HEK293 (cell line): ENCODE data around the gene SLC5A11.

ENCODE experiments used
- CTCF ChIA-PET: fragments of 350-600 bp; formaldehyde crosslinking; extraction: SDS; loops from one replicate; lab custom pipeline; 2021; ENCODE audit warnings: antibody characterized with exemption; lab: Yijun Ruan, JAX
- POLR2A ChIA-PET: fragments of 300-600 bp; formaldehyde crosslinking; extraction: SDS; loops from one replicate; lab custom pipeline; 2020; ENCODE audit warnings: antibody characterized with exemption, inconsistent platforms; lab: Yijun Ruan, JAX
- H3K27ac ChIP-seq: fragments of 200-500 bp; sonication (Bioruptor generic); 2 replicates; pipeline ENCODE4 v1.5.1; 2014; ENCODE audit warnings: low read depth, low read length, control low read depth, inconsistent platforms; ENCODE audit errors: extremely low read depth
- H3K36me3 ChIP-seq, 2 experiments: fragments of 200-500 bp in 1 of 2; sonication (Bioruptor generic) in 1 of 2; 1 replicate in 1 of 2; 2 replicates in 1 of 2; pipeline ENCODE4 v1.5.1; 2014 to 2017; ENCODE audit warnings: inconsistent platforms in 2 of 2, low read length in 2 of 2; ENCODE audit not compliant: control insufficient read depth in 2 of 2, insufficient read depth in 1 of 2
- H3K4me1 ChIP-seq: fragments of 200-500 bp; sonication (Bioruptor generic); 2 replicates; pipeline ENCODE4 v1.5.1; 2014; ENCODE audit warnings: mild to moderate bottlenecking, low read length, inconsistent platforms; ENCODE audit not compliant: control insufficient read depth, insufficient read depth
- H3K4me3 ChIP-seq: 2 replicates; pipeline ENCODE4 v1.5.1; 2011; ENCODE audit warnings: low read depth, mild to moderate bottlenecking, control low read depth, low read length, moderate library complexity
- H3K9me3 ChIP-seq: fragments of 200-500 bp; sonication (Bioruptor generic); 2 replicates; pipeline ENCODE4 v1.5.1; 2014; ENCODE audit warnings: low read depth, low read length, inconsistent platforms; ENCODE audit not compliant: control insufficient read depth, insufficient read depth
- GLI4 ChIP-seq: fragments of 450-650 bp; formaldehyde crosslinking; IDR thresholded peaks from 2 replicates; pipeline ENCODE4 v1.5.1; 2016; ENCODE audit warnings: missing biosample characterization, missing genetic modification characterization
- GLIS1 ChIP-seq: fragments of 450-650 bp; formaldehyde crosslinking; IDR thresholded peaks from 2 replicates; pipeline ENCODE4 v1.5.1; 2016; ENCODE audit warnings: missing biosample characterization, missing genetic modification characterization
- KLF1 ChIP-seq: fragments of 450-650 bp; formaldehyde crosslinking; IDR thresholded peaks from 2 replicates; pipeline ENCODE4 v1.5.1; 2016; ENCODE audit warnings: missing biosample characterization, missing genetic modification characterization
- SCRT2 ChIP-seq: fragments of 450-650 bp; formaldehyde crosslinking; IDR thresholded peaks from 2 replicates; pipeline ENCODE4 v1.5.1; 2016; ENCODE audit warnings: missing biosample characterization, missing genetic modification characterization
- YY2 ChIP-seq: fragments of 450-650 bp; formaldehyde crosslinking; IDR thresholded peaks from 2 replicates; pipeline ENCODE4 v1.5.1; 2016; ENCODE audit warnings: missing biosample characterization, missing genetic modification characterization
- ZBTB48 ChIP-seq: fragments of 450-650 bp; formaldehyde crosslinking; IDR thresholded peaks from 2 replicates; pipeline ENCODE4 v1.5.1; 2016; ENCODE audit warnings: missing biosample characterization, missing genetic modification characterization
- ZNF184 ChIP-seq: fragments of 450-650 bp; IDR thresholded peaks from 2 replicates; pipeline ENCODE4 v1.5.1; 2018; ENCODE audit warnings: missing biosample characterization, mild to moderate bottlenecking, missing genetic modification characterization
- ZNF202 ChIP-seq: fragments of 450-650 bp; formaldehyde crosslinking; IDR thresholded peaks from 2 replicates; pipeline ENCODE4 v1.5.1; 2016; ENCODE audit warnings: missing biosample characterization, missing genetic modification characterization, borderline replicate concordance
- ZNF211 ChIP-seq: fragments of 450-650 bp; formaldehyde crosslinking; IDR thresholded peaks from 2 replicates; pipeline ENCODE4 v1.5.1; 2016; ENCODE audit warnings: low read depth, missing biosample characterization, missing genetic modification characterization
- ZNF266 ChIP-seq: fragments of 450-650 bp; formaldehyde crosslinking; IDR thresholded peaks from 2 replicates; pipeline ENCODE4 v1.5.1; 2016; ENCODE audit warnings: missing biosample characterization, missing genetic modification characterization, low read depth
- ZNF292 ChIP-seq: fragments of 450-650 bp; formaldehyde crosslinking; IDR thresholded peaks from 2 replicates; pipeline ENCODE4 v1.5.1; 2016; ENCODE audit warnings: low read depth, missing biosample characterization, missing genetic modification characterization, borderline replicate concordance
- ZNF558 ChIP-seq: fragments of 450-650 bp; formaldehyde crosslinking; IDR thresholded peaks from 2 replicates; pipeline ENCODE4 v1.5.1; 2016; ENCODE audit warnings: missing biosample characterization, missing genetic modification characterization
- ZNF621 ChIP-seq: fragments of 450-650 bp; formaldehyde crosslinking; IDR thresholded peaks from 2 replicates; pipeline ENCODE4 v1.5.1; 2017; ENCODE audit warnings: missing biosample characterization, missing genetic modification characterization
- ZNF707 ChIP-seq: fragments of 450-650 bp; formaldehyde crosslinking; IDR thresholded peaks from 2 replicates; pipeline ENCODE4 v1.5.1; 2016; ENCODE audit warnings: missing biosample characterization, missing genetic modification characterization
- TF ChIP-seq, protein P1 (sequence below): fragments of 450-650 bp; IDR thresholded peaks from 2 replicates; pipeline ENCODE4 v1.5.1; 2018; ENCODE audit warnings: missing biosample characterization, mild to moderate bottlenecking, missing genetic modification characterization
- TF ChIP-seq, protein P2 (sequence below): fragments of 450-650 bp; formaldehyde crosslinking; IDR thresholded peaks from 2 replicates; pipeline ENCODE4 v1.5.1; 2016; ENCODE audit warnings: missing biosample characterization, missing genetic modification characterization
- TF ChIP-seq, protein P3 (sequence below): fragments of 450-650 bp; formaldehyde crosslinking; optimal IDR thresholded peaks from 2 replicates; pipeline ENCODE3; 2016; ENCODE audit warnings: missing biosample characterization, mild to moderate bottlenecking, missing genetic modification characterization
- TF ChIP-seq, protein P4 (sequence below): fragments of 450-650 bp; formaldehyde crosslinking; IDR thresholded peaks from 2 replicates; pipeline ENCODE4 v1.5.1; 2016; ENCODE audit warnings: missing biosample characterization, missing genetic modification characterization
- TF ChIP-seq, protein P5 (sequence below): fragments of 450-650 bp; formaldehyde crosslinking; IDR thresholded peaks from 2 replicates; pipeline ENCODE4 v1.5.1; 2017; ENCODE audit warnings: missing biosample characterization, missing genetic modification characterization

SLC5A11 gene, protein sequence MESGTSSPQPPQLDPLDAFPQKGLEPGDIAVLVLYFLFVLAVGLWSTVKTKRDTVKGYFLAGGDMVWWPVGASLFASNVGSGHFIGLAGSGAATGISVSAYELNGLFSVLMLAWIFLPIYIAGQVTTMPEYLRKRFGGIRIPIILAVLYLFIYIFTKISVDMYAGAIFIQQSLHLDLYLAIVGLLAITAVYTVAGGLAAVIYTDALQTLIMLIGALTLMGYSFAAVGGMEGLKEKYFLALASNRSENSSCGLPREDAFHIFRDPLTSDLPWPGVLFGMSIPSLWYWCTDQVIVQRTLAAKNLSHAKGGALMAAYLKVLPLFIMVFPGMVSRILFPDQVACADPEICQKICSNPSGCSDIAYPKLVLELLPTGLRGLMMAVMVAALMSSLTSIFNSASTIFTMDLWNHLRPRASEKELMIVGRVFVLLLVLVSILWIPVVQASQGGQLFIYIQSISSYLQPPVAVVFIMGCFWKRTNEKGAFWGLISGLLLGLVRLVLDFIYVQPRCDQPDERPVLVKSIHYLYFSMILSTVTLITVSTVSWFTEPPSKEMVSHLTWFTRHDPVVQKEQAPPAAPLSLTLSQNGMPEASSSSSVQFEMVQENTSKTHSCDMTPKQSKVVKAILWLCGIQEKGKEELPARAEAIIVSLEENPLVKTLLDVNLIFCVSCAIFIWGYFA

DNA sequence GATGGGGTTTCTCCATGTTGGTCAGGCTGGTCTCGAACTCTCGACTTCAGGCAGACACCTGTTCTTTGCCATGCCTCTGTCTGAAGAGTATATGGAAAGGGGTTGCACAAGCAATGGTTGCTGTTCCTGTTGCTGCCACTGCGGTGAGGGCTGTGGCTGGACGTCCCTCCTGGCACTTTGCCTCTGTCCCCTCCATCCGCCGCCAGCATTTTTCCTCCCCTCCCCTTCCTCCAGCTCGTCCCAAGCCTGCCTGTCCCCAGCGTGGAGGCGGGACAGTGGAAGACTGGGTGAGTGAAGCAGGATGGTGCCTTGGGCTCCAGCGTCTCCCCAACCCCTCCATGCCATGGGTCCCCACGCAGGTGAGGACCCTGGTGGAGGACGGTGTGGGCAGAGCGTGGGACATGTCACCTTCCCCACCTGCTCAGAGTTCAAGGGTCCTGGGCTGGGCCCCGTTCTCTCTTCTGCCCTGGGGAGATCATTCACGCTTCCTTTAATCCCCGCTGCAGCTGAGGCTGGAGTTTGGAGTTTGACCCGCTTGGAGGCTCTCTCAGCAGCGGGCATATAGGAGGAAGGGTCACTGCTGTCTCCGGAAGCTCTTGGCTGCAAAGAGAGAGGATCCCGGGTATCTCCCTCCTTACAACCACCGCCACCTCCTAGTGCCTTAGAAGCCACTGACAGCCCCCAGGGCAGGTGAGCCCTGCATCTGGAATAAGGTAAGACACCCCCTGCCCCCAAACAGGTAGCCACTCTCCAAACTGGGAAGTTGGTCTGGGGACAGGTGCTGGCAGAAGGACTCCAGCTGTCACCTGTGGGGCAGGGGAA, at the start of gene SLC5A11:
SLC5A11 (plus strand) TSS at position 238 of the 822 bp plus-strand sequence. CDS start 12,681 bp downstream, outside the sequence.
- no peaks in the 10 kb centered on the region for H3K4me1 ChIP-seq
- TF ChIP-seq ZNF621 = no peak
- TF ChIP-seq, protein P1, sequence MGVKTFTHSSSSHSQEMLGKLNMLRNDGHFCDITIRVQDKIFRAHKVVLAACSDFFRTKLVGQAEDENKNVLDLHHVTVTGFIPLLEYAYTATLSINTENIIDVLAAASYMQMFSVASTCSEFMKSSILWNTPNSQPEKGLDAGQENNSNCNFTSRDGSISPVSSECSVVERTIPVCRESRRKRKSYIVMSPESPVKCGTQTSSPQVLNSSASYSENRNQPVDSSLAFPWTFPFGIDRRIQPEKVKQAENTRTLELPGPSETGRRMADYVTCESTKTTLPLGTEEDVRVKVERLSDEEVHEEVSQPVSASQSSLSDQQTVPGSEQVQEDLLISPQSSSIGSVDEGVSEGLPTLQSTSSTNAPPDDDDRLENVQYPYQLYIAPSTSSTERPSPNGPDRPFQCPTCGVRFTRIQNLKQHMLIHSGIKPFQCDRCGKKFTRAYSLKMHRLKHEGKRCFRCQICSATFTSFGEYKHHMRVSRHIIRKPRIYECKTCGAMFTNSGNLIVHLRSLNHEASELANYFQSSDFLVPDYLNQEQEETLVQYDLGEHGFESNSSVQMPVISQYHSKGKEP = no peak
- TF ChIP-seq ZNF202 (tag by site-specific recombination) = no peak
- no peak for TF ChIP-seq YY2
- no peak for TF ChIP-seq GLIS1
- no peak for TF ChIP-seq ZNF266 (tag by site-specific recombination)
- TF ChIP-seq, protein P2, sequence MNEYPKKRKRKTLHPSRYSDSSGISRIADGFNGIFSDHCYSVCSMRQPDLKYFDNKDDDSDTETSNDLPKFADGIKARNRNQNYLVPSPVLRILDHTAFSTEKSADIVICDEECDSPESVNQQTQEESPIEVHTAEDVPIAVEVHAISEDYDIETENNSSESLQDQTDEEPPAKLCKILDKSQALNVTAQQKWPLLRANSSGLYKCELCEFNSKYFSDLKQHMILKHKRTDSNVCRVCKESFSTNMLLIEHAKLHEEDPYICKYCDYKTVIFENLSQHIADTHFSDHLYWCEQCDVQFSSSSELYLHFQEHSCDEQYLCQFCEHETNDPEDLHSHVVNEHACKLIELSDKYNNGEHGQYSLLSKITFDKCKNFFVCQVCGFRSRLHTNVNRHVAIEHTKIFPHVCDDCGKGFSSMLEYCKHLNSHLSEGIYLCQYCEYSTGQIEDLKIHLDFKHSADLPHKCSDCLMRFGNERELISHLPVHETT (tag by site-specific recombination) = no peak
- no peak for TF ChIP-seq ZNF558 (tag by site-specific recombination)
- TF ChIP-seq, all 188 proteins: peak for 0
- Histone ChIP-seq H3K4me3 (no peak within 1 kb of the TSS), H3K36me3 (no peaks in the 10 kb centered on the region), H3K9me3 (no peaks in the 10 kb centered on the region), H3K27ac (no peak within 1 kb of the TSS)
- ChIA-PET POLR2A (no interaction called here), CTCF (interaction anchor here (0.7 kb wide), 1 partner anchor 744 kb away, joined by 4 read pairs; no protein-coding TSS in a partner anchor)

DNA sequence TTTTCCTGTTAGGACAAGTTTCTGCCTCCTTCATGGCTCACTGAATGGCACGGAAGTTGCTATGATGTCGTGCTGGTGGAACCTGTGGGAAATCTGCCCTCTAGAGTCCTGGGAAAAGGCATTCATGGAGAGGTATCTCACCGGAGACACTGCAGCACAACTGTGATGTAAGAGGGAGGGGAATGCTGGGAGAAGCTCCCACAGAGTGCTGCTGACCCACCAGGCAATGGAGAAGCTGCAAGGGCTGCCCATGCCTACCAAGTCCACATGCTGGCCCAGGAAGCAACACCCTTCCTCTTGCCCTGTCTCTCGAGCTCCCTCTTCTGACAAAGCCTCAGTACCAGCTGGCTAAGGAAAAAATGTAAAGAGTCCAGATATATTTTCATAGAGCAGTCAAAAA, 45.2 kb upstream of the SLC5A11 start:
- no peak overlapping the region for H3K27ac ChIP-seq
- POLR2A ChIA-PET = no interaction called here
- H3K36me3 ChIP-seq = peaks cover 34 to 97% of the 10 kb centered on the region in 2 experiments
- H3K4me3 ChIP-seq = no peak overlapping the region
- TF ChIP-seq, protein P3, sequence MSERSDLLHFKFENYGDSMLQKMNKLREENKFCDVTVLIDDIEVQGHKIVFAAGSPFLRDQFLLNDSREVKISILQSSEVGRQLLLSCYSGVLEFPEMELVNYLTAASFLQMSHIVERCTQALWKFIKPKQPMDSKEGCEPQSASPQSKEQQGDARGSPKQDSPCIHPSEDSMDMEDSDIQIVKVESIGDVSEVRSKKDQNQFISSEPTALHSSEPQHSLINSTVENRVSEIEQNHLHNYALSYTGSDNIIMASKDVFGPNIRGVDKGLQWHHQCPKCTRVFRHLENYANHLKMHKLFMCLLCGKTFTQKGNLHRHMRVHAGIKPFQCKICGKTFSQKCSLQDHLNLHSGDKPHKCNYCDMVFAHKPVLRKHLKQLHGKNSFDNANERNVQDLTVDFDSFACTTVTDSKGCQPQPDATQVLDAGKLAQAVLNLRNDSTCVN (tag by site-specific recombination) = no peak
- TF ChIP-seq, protein P4, sequence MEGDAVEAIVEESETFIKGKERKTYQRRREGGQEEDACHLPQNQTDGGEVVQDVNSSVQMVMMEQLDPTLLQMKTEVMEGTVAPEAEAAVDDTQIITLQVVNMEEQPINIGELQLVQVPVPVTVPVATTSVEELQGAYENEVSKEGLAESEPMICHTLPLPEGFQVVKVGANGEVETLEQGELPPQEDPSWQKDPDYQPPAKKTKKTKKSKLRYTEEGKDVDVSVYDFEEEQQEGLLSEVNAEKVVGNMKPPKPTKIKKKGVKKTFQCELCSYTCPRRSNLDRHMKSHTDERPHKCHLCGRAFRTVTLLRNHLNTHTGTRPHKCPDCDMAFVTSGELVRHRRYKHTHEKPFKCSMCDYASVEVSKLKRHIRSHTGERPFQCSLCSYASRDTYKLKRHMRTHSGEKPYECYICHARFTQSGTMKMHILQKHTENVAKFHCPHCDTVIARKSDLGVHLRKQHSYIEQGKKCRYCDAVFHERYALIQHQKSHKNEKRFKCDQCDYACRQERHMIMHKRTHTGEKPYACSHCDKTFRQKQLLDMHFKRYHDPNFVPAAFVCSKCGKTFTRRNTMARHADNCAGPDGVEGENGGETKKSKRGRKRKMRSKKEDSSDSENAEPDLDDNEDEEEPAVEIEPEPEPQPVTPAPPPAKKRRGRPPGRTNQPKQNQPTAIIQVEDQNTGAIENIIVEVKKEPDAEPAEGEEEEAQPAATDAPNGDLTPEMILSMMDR = peak; percentile 61
- TF ChIP-seq, all 188 proteins: peak for 1
- Histone ChIP-seq H3K9me3 (no peaks in the 10 kb centered on the region), H3K4me1 (no peaks in the 10 kb centered on the region)
- CTCF ChIA-PET = interaction anchor here (0.6 to 3.1 kb wide), 9 partner anchors 10 to 714 kb away, joined by 3 to 11 read pairs (median 4); no protein-coding TSS in a partner anchor

DNA sequence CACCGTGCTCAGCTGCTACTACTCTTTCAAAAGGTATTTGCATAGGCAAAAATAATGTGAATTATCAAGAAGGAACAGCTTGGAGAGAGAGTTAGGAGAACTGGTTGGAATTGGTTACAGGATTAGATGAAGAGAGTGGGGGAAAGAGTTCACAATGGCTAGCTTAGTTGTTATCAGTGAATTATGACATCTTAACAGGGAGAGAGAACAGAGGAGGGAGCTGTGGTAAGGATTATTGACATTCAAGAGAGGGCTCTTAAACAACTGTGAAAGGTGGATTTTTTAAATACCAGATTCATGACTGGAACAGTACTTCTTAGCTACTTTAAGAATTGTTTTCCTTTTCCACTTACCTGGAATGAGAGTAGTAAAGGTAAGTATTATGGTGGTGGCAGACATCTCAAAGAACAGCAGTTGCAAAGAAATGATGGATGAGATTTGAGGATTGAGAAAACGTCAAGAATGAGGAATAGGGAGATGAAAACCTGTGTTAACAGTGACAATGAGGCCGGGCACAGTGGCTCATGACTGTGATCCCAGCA, 43.9 kb upstream of the SLC5A11 start:
- POLR2A ChIA-PET = interaction anchor here (0.5 kb wide), 1 partner anchor 276 kb away, joined by 3 read pairs; no protein-coding TSS in a partner anchor
- Histone ChIP-seq H3K27ac (no peak overlapping the region), H3K36me3 (peaks cover 36 to 98% of the 10 kb centered on the region in 2 experiments), H3K4me3 (no peak overlapping the region), H3K4me1 (no peaks in the 10 kb centered on the region), H3K9me3 (no peaks in the 10 kb centered on the region)
- CTCF ChIA-PET = interaction anchor here (0.6 to 2.1 kb wide), 2 partner anchors 9 to 31 kb away, joined by 5 to 7 read pairs; no protein-coding TSS in a partner anchor
- TF ChIP-seq SCRT2 (tag by site-specific recombination) = no peak
- TF ChIP-seq ZBTB48 (tag by site-specific recombination) = no peak
- TF ChIP-seq GLI4 (tag by site-specific recombination) = no peak
- TF ChIP-seq ZNF292 (tag by site-specific recombination) = no peak
- TF ChIP-seq KLF1 (tag by site-specific recombination) = no peak
- TF ChIP-seq ZNF184 (tag by site-specific recombination) = no peak
- TF ChIP-seq ZNF211 (tag by site-specific recombination) = no peak
- TF ChIP-seq, protein P5, sequence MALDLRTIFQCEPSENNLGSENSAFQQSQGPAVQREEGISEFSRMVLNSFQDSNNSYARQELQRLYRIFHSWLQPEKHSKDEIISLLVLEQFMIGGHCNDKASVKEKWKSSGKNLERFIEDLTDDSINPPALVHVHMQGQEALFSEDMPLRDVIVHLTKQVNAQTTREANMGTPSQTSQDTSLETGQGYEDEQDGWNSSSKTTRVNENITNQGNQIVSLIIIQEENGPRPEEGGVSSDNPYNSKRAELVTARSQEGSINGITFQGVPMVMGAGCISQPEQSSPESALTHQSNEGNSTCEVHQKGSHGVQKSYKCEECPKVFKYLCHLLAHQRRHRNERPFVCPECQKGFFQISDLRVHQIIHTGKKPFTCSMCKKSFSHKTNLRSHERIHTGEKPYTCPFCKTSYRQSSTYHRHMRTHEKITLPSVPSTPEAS (tag by site-specific recombination) = no peak
- TF ChIP-seq ZNF707 (tag by site-specific recombination) = no peak
